Muscle of back (tissue), 11 donors: Measurements from ENCODE around the gene NAV2. TPM values are rescaled to one million over a fixed set of nuclear protein-coding genes. Genes with fewer than 3 reads are reported as not detected.
A peak's percentile ranks its signal among the peaks of the same experiment; 100 is the strongest.
"Not testable (repeated sequence)": the region's sequence is repeated elsewhere in the genome, so short reads cannot be mapped to it uniquely, and the experiment has no call there.

ENCODE experiments used
- DNase-seq, 3 donors: peaks; one replicate each; pipeline versions ENCODE4 v3.0.0 to v3.0.0-alpha.2; 2013
- polyA plus RNA-seq, 10 donors: library from polyadenylated mRNA; unstranded; fragments of 120-200 nt; gene quantifications; one replicate each; pipeline ENCODE4 v1.2.1, GENCODE V29; 2013; ENCODE audit not compliant: insufficient read length in 10 of 10

The NAV2 gene
- polyA plus RNA-seq, 10 donors, result 33.6 to 76.3 (median 48.3) TPM

DNA sequence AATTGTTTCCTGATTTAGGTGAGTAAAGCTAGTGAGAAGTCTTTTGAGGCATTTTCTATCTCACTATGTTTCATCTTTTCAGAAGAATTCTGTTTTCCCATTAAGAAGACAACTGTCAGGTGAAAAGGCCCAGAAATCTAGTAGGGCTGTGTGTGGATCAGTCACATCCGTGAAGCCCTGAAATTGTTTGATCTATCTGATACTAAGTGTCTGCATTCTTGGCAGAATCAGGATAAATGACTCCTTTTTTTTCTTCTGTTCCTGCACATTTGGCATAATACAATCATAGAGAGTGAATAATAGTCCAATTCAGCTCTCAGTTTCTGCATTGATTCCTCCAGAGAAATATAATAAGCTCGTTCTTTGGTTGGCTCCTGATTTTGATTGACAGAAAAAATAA, 208.3 kb downstream of the NAV2 start:
- DNase-seq, result no peak

DNA sequence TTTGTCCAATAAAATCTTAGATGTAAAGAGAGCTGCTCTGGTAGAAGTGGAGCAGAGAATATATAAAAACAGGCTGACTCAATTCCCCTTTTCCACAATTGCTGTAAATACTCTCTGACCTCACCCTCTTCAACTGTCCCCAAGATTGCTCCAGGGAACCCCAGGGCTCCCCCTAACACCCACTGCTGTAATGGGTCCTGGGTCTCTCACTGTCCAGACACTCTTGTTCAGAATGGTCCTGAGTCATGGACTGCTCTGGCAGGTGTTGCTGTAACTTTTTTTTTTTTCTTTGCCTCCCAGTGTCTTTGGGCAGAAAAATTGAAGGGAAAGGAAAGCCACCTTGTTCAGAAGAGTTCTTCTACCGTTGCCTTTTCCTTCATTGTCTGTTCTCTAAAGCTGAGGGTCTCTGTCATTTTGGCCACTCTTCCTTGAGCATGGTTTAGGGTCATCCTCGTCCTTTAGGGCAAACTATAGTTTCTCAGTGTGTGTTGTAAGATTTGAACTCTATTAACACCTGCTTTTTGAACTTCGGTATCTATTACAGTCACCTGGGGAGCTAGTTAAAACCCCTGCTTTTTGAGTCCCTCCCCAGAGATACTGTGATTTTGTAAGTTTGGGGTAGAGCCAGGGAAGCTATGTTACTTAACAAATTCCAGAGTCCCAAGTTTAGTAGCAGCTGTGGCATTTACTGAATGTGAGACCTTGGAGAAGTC, 209.5 kb downstream of the NAV2 start:
- DNase-seq, result no peak

DNA sequence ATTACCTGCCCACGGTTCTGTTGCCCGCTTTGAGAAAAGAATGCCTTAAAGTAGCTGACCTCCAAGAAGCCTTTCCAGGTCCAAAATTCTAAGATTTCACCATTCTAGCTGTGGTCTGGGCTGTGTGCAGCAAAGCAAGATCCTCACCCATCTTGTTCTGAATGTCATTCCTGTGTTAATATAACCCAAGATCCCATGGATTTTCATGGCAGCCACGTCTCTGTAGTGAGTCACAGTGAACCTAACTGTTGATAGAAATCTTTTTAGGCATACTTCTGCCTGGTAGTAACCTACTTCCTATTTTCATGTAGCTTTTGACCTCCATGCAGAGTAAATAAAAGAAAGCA, 210.0 kb downstream of the NAV2 start:
- DNase-seq, result no peak

DNA sequence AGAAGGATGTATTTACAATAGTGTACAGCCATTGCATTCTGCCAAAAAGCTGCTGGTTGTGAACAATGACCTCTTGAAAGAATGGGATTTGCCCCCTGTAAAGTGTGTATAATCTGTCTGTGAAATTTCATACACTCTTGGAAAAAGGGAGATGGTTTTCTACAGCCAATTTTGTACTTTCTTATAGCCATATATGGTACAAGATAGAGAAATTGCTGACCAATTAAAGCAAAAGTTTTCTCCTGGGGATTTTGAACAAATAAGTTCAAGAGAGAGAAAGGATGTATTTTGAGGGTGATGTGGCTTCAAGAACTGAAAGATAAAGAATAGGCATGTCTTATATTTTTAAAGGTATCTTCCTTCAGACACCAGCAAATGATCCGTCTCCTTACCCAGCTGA, 211.0 kb downstream of the NAV2 start:
- no peak for DNase-seq

DNA sequence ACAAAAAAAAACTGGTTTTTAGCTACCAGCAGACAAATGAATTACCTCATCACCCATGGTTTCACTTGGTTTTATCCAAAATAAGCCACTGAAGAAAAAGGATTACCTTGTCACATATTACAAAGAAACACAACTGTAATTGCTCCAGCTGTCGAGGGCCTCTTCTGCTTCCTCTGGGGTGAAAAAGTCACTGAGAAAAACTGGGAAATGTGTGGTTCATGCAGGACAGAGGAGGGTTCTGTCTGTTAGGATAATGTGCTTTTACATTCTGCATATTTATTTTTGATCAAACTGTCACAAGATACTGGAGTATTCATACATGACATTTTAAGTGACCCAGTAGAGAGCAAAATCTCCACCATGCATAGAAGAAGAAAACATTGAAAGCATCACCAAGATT, 211.7 kb downstream of the NAV2 start:
- DNase-seq, result no peak

DNA sequence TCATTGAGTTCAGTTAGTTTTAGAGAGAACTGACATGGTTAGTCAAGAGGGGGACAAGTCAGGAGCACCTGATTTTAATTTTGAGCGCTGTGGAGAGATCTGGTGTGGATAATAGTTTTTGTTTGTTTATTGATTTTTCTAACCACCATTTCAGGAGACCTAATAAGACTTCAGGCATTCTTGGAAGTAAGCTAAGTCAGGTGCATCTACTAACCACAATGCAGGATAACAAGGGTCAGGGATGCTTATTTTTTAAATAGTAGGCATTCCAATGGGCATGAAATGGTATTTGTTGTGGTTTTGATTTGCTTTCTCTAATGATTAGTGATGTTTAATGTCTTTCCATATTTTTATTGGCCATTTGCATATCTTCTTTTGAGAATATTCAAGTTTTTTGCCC, 212.1 kb downstream of the NAV2 start:
- no peak for DNase-seq

DNA sequence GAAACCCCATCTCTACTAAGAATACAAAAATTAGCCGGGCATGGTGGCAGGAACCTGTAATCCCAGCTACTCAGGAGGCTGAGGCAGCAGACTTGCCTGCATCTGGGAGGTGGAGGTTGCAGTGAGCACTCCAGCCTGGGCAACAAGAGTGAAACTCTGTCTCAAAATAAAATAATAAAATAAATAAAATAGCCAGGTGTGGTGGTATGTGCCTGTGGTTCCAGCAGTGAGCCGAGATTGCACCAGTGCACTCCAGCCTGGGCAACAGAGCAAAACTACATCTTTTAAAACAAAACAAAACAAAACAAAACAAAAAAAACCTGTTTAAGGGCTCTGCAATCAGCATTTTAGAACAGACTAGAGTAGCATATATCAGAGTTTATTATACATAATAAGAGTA, 214.8 kb downstream of the NAV2 start:
- DNase-seq, result not testable (repeated sequence)

DNA sequence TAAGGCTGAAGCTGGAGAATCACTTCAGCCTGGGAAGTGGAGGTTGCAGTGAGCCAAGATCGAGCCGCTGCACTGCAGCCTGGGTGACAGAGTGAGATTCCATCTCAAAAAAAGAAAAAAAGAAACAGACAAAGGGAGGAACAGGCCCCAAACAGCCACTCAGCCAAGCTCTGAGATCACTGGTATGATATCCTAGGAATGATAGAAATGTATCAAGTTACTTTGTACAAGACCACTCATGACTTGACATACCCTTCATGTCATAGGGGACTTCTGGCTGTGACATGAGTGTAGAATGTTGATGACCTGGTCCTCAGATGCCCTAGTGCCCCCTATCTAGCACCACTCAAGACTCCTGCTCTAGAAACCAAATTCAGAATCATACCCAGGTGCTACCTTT, 216.5 kb downstream of the NAV2 start:
- DNase-seq, result no peak

DNA sequence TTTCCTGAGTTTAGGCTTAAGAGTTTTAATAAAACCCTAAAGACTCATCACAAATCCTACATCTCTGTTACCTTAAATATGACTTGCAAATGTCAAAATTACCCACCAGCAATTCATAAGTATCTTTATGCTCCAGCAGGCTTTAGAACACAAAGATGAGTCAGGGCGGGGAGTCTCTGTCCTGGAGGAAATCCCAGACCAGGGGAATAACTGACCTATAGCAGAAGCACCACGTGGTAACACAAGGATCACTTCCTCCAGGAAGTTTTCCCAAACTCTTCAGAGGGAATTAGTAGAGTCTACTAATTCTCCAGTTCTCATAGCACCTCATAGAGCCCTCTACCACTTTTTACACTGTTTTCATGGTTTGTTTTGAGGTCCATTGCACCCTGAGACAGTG, 217.0 kb downstream of the NAV2 start:
- DNase-seq, result no peak

DNA sequence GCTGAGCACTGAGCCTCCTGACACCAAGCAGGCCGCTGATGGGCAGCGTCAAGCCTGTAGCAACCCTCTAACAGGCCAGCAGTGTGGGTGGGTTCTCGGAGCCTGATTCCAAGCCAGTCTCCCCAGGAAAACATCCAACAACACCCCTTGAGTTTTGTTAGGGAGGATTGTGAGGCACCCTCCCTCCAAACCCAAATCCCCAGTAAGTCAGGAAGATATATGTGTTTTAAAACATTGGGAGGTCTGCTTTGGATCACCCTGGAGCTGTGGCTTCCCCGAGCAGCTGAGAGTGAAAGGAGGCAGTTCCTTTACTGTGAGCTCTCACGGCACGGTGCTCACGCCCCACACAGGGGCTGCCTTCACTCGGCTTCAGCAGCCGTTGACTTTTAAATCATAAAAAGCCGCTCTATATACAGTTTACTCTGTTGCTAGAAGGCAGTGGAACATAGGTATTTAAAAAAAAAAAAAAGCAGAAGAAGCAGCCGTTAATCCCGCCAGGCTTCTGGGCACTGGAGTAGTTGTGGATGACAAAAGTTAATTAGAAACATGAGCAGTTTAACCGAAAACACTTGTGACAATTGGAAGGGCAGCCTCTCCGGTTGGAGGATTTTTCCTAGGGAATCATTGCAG, 218.6 kb downstream of the NAV2 start:
- peak; percentile 52 to 77 (median 76) for DNase-seq

DNA sequence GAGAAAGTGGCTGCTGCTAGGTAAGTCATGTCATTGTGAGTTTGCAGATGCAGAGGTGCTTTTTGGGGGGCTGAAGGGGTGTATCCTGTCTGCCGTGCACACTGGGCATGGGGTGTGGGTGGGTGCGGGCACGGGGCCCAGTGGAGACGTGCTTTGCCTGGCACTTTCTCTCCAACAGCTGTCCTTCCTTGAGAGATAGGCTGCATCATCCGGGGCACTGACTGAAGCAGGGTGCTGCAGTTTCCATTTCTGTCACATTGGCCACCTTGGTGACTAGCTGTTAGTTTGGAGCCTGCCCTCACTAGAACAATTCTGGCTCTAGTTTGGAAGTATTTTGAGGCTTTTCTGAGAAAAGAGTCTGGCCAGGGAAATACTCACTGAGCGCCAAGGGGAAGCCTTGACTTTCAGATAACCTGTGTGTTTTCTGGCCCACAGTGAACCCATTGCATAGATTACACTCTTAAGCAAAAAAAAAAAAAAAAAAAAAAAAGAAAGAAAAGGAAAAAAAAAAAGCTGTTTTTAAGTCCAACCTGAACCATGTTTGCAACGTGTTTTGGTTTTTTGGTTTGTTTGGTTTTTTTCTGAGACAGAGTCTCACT, 219.2 kb downstream of the NAV2 start:
- DNase-seq, result no peak

DNA sequence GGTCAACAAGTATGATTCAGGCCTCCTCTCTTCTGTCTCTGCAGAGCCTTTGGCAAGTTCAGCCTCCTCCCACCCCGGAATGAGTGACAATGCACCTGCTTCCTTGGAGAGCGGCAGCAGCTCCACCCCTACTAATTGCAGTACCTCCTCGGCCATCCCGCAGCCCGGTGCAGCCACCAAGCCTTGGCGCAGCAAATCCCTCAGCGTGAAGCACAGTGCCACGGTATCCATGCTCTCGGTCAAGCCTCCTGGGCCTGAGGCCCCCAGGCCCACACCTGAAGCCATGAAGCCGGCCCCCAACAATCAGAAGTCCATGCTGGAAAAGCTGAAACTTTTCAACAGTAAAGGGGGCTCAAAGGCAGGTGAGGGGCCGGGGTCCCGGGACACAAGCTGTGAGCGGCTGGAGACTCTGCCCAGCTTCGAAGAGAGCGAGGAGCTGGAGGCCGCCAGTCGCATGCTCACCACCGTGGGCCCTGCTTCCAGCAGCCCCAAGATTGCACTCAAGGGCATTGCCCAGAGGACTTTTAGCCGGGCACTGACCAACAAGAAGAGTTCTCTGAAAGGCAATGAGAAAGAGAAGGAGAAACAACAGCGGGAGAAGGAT, 220.6 kb downstream of the NAV2 start:
- no peak for DNase-seq

DNA sequence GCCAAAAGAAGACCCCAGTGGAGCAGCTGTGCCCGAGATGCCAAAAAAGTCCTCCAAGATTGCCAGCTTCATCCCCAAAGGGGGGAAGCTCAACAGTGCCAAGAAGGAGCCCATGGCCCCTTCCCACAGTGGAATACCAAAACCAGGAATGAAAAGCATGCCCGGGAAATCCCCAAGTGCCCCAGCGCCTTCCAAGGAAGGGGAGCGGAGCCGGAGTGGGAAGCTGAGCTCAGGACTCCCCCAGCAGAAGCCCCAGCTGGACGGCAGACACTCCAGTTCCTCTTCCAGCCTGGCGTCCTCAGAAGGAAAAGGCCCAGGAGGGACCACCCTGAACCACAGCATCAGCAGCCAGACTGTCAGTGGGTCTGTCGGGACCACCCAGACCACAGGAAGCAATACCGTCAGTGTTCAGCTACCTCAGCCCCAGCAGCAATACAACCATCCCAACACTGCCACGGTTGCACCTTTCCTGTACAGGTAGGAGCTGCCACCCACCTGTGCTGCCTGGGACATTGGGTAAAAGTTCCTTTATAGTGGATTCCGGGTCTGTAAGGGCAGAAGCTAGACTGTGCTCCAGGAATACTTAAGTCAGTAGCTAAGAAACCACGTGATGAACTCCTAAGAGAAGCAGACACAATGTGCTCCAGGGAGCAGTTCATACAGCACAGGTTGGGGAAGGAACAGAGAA, 221.3 kb downstream of the NAV2 start:
- DNase-seq, result no peak

DNA sequence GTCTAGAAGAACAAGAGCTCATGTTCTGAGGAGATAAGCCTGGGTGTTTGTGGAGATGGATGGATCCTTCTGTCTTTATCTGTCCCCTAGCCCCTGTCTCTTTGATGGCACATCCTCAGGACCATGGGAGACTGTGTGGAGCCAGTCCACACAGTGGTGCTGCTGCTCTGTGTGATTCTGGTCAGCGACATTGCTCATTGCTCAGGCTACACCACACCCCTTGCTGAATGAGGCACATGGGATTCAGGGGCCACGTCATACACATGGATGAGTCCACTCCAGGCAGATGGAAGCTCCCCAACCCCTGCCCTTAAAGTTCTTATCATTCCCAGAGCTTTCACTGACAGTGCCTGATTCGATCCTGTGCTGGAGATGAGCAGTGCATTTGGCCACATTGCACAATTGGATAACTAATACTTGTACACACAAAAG, 222.2 kb downstream of the NAV2 start:
- peak in 1 of 3 donors; percentile 55 for DNase-seq

DNA sequence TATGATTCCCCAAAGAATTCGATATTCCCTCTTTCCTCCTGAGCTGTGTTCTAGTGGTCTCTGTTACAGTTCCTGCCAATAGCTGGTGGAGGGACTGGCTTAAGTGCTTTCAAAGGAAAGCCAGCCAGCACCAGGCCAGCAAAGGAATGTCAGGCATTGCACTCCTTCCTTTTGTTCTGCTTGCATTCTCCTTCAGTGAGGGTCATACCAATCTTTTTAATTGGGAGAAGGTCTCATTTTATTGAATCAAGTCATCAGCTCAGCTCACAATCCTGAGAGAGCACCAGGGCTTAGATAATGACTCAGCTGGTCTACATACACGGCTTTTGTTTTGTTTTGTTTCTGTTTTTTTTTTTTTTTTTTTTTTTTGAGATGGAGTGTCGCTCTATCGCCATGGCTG, 222.9 kb downstream of the NAV2 start:
- peak in 1 of 3 donors; percentile 77 for DNase-seq

DNA sequence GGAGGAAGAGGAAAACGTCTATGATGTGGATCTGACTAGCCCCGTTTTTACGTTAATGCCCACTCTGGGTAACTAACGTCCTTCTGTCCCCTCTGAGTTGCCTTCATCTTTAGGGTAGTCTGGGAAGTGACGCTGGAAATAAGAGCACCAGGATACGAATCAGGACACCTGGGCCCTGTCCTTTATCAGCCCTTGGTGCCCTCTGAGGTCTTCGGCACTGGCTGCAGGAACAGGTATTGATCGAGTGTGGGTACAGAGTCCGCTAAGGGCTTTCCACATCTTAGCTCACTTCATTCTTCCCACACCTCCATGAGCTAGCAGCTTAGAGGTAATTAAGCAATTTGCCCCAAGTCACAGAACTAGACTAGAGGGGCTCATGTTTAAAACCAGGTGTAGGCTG, 223.8 kb downstream of the NAV2 start:
- DNase-seq, result no peak

DNA sequence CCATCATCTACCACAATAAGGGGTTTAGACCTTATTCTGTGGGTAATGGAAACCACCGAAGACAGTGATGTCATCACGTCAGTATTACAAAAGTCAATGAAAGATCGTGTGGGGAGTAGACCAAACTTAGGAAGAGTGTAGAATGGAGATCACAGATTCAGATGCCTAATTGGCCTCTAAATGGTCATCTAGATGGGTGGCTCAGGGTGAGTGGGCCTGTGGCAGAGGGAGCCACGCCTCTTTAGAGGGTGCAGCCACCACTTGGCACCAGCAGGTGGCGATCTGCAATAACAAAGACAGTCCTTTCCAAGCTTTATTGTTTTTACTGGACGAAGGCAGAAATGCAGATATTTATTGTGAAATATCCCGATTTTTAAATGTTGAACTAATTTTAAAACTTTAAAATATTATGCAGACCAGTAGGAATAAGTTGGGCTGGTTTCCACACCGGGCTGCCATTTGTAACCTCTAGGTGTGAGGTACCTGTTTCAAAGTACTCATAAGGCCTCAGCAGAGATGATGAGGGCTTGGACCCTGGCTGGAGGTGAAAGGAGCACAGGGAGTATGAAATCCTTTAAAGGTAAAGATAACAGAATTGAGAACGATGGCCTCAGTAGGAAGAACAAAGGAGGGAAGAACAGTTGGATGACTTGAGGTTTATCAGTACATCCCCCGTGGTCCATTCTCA, 225.7 kb downstream of the NAV2 start:
- no peak for DNase-seq

DNA sequence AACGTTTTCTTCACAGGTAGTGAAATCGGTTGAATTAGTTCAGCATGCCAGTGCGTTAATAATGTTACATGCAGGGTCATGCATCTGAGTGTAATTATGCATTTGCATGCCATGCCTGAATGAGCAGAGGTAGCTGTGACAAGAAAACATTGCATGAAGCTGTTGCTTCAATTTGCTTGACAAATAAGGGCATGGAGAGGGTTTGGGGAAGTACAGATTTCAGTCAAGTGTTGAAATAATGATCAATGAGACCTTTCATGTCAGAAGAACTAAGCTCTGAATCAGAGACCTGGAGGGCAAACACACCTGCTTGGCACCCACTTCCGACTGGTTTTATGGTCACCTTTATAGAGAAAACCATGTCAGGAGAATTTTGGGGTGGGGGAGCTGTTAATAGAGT, 226.2 kb downstream of the NAV2 start:
- no peak for DNase-seq

DNA sequence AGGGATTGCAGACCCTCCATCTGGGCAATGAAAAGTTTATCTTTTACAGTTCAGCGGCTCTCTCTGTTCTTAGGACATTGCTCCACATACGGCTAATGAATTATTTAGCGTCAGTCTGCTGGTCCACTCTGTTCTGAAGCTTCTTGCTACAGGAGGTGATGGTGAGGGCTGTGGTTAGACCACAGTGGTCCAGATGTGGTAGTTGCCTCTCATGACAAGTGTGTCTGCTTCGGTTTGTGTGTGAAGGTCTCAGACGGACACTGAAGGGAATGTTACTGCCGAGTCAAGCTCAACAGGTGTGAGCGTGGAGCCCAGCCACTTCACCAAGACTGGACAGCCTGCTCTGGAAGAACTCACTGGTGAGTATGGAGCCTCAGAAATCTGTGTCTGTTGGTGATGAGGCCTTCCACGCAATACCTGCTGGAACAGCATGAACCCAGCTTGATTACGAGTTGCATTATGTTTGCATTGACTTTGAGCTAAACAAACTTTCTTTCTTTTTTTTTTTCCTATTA, 226.8 kb downstream of the NAV2 start:
- DNase-seq, result no peak

DNA sequence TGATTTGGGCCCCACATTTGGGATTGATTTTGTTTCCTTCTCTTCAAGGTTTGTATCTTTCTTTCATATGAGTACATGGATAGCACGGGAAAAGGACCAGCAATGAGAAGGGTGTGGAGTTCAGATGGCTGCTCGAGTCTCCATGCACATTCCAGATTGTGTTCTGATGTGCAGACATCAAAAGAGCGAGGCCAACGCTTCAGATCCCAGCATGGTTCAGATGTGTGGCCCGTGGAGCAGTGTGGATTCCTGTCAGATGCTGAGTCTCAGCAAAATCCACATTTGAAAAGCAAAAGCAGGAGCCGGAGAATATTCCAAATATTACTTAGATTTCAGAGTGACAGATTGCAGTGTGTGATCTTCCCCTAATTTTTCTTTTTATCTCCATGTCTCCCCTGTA, 228.2 kb downstream of the NAV2 start:
- DNase-seq, result no peak

DNA sequence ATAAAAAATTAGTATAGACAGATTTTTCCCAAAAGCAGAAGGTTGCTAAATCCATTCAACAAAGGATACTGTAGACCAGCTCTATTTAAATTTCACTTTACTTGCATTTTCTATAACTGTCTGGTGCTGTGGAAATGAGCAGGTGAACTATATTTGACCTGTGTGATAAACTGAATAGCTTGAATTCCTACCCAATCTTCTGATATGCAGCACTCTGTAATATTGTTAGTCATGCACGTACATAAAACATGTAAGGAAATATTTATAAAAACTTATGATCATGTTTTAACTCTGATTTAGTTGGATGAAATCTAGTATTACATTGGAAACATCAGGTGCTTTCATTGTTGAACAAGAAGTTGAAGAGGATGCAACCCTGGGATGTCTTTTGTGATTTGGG, 234.0 kb downstream of the NAV2 start:
- no peak for DNase-seq
